HG03571 (cell line): ENCODE data around the gene COL2A1.
A peak's percentile ranks its signal among the peaks of the same experiment; 100 is the strongest.
"Not testable (repeated sequence)": the region's sequence is repeated elsewhere in the genome, so short reads cannot be mapped to it uniquely, and the experiment has no call there.

Source experiments
- ATAC-seq: cut with Tn5 transposase; IDR thresholded peaks from one replicate; pipeline ENCODE4 v1.9.1; 2021; ENCODE audit not compliant: unreplicated experiment

COL2A1 gene

DNA sequence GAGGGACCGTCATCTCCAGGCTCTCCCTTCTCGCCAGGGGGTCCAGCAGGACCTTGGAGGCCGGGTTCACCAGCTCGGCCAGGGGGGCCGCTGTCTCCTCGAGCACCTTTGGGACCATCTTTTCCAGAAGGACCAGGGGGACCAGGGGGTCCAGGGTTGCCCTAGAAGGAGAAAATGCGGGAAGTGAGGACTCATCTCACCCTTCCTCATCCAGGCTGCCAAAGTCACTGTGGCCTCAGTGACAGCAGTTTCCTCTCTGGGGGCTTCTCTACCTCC lies 25.7 kb downstream of the COL2A1 start:
- no peak for ATAC-seq

DNA sequence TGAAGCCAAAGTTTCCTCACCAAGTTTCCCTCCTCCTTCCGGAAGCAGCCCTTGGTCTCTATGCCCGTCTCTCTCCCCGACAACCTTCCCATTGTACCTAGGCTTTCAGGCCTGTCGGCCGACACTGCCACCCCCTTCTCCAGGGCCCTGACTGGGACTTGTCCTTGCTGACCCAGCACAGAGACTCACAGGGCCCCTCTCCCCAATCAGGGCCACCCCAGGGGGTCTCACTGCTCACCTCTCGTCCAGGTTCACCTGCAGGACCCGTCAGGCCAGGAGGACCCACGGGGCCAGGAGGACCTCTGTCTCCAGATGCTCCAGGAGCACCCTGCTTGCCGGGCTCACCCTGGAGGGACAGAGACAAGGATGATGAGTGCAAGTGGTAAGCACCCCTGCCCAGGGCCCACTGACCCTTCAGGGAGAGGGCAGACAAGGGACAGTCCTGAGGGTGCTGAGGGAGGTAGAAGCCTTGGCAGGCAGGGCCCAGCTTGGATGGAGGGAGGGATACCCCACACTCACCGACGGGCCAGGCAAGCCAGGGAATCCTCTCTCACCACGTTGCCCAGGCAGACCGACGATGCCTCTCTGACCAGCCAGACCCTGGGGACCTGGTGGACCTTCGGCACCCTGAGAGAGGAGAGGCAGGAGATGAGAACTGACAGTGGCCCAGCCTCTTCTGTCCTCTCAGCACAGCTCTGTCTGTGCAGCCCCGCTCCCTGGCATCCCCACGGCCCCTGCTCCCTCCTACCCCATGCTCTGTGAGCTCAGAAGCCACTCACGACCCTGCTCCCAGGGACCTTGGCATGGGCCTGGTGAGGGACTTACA lies 26.3 kb downstream of the COL2A1 start:
- no peak for ATAC-seq

GRCh38 chr12:47977046-47977771 lies 27.1 kb downstream of the COL2A1 start:
- no peak for ATAC-seq

DNA sequence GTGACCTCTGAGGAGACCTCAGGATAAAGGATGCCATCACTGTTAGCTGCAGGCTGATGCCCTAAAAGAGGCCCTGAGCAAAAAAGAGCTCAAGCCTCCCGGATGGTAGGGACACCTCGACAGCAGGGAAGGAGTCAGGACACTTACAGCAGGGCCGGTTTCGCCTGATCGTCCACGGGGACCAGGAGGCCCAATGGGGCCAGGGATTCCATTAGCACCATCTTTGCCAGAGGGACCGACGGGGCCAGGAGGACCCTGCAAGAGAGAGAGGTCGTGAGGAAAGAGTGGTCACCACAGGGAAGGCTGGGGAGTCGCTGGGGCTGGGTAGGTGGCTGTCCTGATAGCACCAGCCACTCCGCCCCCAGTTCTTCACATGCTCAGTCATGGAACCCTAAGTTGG lies 28.5 kb downstream of the COL2A1 start:
- no peak for ATAC-seq

GRCh38 chr12:47975036-47975620 lies 29.1 kb downstream of the COL2A1 start:
- ATAC-seq = no peak

- no peak for ATAC-seq
These were observed 30.4 kb downstream of the COL2A1 start for GRCh38 chr12:47973870-47974269.

DNA sequence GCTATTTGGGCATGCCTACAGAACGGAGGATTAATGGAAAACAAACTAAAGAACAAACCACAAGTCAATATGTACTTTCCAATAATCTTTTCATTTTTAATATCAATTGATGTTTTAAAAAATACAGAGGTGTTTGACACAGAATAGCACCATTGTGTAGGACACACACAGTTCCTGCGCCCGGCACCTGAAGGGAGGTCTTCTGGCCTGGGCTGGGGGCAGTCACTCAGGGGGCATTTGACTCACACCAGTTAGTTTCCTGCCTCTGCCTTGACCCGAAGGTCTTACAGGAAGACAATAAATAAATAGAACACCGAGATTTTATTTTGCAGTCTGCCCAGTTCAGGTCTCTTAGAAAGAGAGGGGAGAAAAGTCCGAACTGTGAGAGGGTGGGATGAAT lies 31.4 kb downstream of the COL2A1 start:
- no peak for ATAC-seq

DNA sequence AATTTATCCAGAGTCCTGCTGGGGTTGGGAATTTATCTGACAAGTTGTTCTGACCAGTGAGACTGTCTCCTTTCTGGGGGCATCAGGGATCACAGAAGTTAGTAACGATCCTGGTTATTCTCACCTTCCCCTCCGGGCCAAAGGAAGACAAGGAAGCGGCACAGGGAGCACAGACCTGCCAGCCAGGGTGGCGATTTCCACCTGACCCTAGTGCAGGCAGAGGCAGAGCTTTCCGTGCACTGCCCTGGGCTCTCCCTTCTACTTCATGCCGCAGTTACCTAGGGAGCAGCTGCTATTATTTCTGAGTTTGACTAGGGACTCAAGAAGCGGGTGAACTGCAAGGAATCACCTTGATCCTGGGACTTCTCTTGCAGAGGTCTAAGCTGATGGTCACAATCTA lies 33.4 kb downstream of the COL2A1 start:
- ATAC-seq = no peak

DNA sequence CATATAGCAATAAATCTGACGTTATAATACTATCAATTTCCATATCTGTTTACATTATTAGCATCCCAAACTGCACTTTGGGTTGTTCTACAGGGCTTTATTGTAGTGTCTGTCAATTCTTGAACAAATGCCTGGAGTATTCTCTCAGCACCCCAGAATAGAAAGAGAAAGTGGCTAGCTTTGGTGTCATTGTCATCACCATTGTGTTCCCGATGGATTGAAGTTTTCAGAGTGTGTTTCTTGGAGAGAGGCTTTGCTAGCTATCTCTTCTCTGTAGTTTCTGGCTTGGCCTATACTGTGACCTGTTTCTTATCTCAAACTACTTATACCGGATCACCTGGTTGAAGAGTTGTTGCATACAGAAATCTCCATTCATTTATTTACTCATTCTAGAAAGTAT lies 34.4 kb downstream of the COL2A1 start:
- ATAC-seq = no peak

GRCh38 chr12:47967461-47968321 lies 36.6 kb downstream of the COL2A1 start:
- no peak for ATAC-seq

GRCh38 chr12:47965581-47965980 lies 38.7 kb downstream of the COL2A1 start:
- ATAC-seq = no peak

DNA sequence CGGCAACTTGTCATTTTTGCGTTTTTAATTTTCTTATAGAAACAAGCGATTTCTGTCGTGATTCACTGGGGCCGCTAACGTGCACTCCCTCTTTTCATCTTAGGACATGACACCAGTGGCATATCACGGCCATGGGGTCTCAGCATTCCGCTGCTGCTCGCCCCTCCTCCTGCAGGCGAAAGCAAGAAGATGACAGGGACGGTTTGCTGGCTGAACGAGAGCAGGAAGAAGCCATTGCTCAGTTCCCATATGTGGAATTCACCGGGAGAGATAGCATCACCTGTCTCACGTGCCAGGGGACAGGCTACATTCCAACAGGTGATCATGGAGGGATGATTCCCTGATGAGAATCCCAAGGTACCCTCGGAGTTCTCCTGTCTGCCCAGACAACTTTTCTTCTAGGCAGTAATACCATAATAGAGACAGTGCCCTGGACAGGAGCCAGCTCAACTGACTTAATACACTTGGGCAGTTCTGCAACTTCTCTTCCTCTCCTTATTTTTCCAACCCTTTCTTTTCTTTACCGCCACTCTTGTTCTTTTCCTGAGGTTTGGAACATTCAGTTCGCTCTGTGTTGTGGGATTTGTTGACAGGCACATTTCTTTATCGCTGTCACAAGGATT lies 40.1 kb downstream of the COL2A1 start:
- no peak for ATAC-seq

DNA sequence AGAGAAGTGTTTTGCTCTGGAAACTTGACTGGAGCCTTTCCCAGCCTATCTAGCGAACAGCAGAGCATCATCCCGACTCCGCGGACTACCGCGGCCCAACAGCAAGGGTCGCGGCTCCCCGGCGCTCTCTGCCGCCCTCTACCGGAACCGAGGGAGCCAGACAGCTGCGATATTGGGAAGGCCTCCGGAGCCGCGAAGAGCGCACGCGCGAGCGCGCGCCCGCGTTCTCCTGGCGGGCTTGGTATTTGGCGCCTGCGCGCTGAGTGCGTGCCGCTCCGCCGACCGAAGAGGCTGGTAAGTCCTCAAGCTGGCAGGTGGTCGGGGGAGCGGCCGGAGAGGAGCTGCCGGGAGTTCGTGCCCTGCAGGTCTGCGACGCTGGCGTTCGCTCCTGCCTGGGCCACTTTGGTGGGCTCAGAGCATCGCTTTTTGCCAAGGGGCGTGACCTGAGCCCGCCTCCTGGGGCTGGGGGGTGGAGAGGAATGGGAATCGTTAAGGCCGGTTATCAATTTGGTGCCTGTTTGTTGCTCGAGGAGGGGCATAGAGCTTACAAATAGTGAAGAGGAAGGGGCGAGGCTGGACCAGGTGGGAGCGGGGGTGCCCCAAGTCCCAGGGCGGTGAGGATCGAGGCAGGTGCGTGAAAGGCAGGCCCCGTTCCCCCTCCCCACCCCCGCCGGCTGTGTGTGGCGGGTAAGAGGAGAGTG lies 40.8 kb downstream of the COL2A1 start, which contains the start of gene TMEM106C:
Gene TMEM106C, plus strand, starts transcription at position 257 of the 701 bp plus-strand sequence. CDS start 641 bp downstream, outside the sequence.
- peak; percentile 94 for ATAC-seq

GRCh38 chr12:47962198-47962597 lies 42.1 kb downstream of the COL2A1 start:
- ATAC-seq = no peak

- ATAC-seq = not testable (repeated sequence)
These were observed 46.6 kb downstream of the COL2A1 start for GRCh38 chr12:47957671-47958070.

DNA sequence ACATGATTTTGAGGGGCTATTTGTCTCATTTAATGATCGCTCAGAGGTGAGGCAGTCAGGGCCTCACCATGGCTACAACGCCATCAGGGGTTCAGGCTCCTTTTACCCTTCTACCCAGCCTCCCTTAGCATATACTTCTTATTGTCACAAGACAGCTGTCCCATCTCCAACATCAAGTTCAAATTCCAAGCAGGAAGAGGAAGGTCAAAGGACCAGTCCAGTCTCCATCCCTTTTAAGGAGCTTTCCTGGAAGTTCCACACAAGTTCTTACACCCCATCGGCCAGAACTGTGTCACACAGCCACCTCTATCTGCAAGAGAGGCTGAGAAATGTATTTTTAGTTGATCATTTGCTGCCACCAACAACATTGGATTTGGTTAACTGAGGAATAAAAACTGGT lies 49.2 kb downstream of the COL2A1 start:
- no peak for ATAC-seq

DNA sequence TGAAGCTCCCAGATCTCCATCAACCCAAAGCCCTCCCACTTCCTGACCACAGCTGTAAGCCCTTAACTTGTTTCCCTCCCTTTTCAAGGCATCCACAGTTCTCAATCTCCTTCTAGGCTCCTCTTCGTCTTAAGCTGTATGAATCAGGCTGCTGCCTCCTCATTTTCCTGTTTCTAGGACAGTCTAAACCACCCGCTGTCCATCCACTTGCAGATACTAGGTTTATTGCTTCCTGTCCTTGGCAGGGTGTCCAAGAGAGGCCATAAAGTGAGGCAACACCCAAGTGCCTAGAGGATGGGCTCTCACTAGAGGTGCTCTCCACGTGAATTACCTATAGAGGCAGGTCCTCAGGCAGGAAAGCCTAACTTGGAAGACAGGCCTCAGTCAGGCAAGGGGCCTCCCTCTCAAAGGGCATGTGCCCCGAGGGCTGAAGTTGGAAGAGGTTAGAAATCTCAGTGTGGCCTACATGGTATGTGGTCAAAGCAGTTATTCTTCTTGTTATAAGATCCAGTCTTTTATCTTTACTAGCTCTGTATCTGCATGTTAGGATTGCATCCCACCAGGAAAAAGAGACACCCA lies 49.7 kb downstream of the COL2A1 start:
- no peak for ATAC-seq

DNA sequence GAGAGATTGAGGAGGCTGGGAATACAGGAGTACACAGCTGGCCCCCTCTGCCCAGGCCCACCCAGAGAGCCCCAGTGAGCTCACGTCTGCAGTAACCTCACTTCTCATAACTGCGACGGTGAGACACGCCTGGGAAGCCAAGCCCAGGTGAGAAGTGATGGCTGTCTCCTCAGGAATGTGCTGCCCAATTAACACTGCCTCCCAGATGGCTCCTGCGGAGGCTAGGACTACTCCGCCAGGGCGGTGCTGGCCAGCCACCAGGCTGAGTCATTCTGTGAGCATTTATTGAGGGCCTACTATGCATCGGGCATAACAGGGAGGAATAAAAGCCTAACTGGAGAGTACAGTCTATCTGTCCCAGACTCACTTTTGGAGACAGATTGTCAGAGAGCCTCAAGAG lies 50.2 kb downstream of the COL2A1 start:
- no peak for ATAC-seq

- no peak for ATAC-seq
These were observed 53.3 kb downstream of the COL2A1 start for GRCh38 chr12:47950856-47951468.
